ENCODE data around the gene INSIG1. TPM values are rescaled to one million over a fixed set of nuclear protein-coding genes. Genes with fewer than 3 reads are reported as not detected.

The INSIG1 gene
- polyA plus RNA-seq, 1 of the 3 experiments (the other 2 are of a cell fraction), result 6.4 TPM

- no peak for TF ChIP-seq YY1 (IDR thresholded peaks at IDR 0.05; ENCODE audit: low read depth)
Observed at GRCh38 chr7:155322530-155322929, 24.9 kb downstream of the INSIG1 start (continued).

DNA sequence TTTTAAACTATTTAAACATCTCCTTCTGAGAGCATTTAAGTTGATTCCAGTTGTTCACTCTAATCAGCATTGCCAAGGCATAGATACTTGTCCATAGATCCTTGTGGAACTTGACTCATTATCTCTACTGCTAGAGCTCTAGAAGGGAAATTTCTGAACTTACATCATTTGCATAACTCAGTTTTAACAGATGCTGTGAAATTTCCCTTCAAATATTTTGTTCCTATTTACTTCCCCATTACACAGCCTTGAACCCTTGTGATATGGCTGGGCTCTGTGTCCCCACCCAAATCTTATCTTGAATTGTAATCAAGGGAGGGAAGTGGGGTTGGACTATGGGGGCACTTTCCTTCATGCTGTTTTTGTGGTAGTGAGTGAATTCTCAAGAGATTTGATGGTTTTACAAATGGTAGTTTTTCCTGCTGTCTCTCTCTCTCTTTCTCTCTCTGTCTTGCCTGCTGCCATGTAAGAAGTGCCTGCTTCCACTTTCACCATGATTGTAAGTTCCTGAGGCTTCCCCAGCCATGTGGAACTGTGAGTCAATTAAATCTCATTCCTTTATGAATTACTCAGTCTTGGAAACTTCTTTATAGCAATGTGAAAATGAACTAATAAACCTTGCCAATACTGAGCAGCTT is 25.4 kb downstream of the INSIG1 start:
- TF ChIP-seq, protein P1, sequence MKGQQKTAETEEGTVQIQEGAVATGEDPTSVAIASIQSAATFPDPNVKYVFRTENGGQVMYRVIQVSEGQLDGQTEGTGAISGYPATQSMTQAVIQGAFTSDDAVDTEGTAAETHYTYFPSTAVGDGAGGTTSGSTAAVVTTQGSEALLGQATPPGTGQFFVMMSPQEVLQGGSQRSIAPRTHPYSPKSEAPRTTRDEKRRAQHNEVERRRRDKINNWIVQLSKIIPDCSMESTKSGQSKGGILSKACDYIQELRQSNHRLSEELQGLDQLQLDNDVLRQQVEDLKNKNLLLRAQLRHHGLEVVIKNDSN (IDR thresholded peaks at IDR 0.05; ENCODE audit: borderline replicate concordance, low read depth), result no peak
- TF ChIP-seq, protein P2, sequence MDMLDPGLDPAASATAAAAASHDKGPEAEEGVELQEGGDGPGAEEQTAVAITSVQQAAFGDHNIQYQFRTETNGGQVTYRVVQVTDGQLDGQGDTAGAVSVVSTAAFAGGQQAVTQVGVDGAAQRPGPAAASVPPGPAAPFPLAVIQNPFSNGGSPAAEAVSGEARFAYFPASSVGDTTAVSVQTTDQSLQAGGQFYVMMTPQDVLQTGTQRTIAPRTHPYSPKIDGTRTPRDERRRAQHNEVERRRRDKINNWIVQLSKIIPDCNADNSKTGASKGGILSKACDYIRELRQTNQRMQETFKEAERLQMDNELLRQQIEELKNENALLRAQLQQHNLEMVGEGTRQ (IDR thresholded peaks at IDR 0.05; ENCODE audit: borderline replicate concordance, low read depth, low read length), result no peak
- TF ChIP-seq POLR2AphosphoS5 (IDR thresholded peaks at IDR 0.05; ENCODE audit: low read depth, low read length) (no peak), ELF1 (IDR thresholded peaks at IDR 0.05) (no peak), JUND (IDR thresholded peaks at IDR 0.05) (no peak), MXI1 (IDR thresholded peaks at IDR 0.05; ENCODE audit: low read depth, low read length) (no peak)
- no peak overlapping the region for H2AFZ ChIP-seq (ENCODE audit: low read depth)
- no peaks in the 10 kb centered on the region for H3K36me3 ChIP-seq (replicated peaks in 1 of 2; ENCODE audit: control insufficient read depth in 1 of 2, insufficient read depth in 2 of 2, low read length in 1 of 2)

DNA sequence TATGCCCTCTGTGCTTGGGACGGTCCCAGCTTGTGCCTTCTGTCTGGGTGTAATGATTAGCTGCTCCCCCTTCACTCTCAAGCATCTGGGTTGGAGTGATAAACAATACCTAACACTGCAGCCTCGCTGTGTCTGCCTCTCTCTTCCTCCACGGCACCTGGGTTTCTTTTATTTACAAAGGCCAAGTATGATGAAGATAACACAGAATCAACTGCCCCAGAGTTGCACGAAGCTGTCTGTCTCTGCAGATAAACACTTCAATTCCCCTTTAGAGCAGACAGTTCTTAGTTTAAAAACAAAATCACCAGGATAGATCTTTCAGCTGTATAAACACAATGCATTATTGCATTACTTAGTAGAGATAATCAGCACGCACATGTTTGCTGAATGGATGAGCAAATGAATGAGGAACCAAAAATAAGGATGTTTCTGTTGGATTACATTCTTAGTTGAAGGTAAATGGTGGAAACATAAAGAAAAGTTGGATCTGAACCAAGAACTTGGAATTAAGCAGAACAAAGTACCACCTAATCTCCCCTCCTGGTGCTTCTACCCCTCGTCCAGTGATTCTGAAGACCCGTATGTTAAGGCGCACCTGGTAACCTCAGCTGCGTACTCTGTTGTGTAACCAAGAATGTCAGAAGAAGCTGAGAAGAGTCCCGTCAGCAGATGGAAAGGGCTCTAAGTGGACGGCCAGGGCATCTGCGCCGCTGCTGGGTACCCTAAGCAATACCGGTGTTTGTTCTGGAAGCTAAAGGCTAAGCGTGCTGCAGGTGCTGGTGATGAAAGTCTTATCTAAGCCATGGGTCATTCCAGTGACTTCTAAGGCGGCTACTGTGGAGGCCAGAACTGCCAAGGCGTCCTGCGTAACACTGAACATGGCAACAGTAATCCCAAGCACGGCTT is 26.6 kb downstream of the INSIG1 start:
- Histone ChIP-seq H3K36me3 (replicated peaks in 1 of 2; ENCODE audit: control insufficient read depth in 1 of 2, insufficient read depth in 2 of 2, low read length in 1 of 2) (no peaks in the 10 kb centered on the region), H3K27ac (ENCODE audit: low read depth in 2 of 2, low read length in 1 of 2) (no peak overlapping the region; a peak in 1 of 4 replicates), H3F3A (replicated peaks; ENCODE audit: insufficient read depth) (no peaks in the 10 kb centered on the region), H4K20me1 (ENCODE audit: insufficient read depth) (no peaks in the 10 kb centered on the region), H3K9ac (no peak overlapping the region), H3K9me2 (no peaks in the 10 kb centered on the region), H3K27me3 (ENCODE audit: insufficient read depth) (no peaks in the 10 kb centered on the region), H3K4me2 (no peak overlapping the region), H3K4me1 (ENCODE audit: control insufficient read depth in 1 of 2, insufficient read depth in 2 of 2, low read depth in 1 of 2, low read length in 1 of 2) (peaks cover 0 to 5% of the 10 kb centered on the region in 2 experiments; a peak in 1 of 4 replicates), H3K4me3 (ENCODE audit: low read depth in 2 of 2, low read length in 1 of 2) (no peak overlapping the region), H3K79me2 (ENCODE audit: insufficient read depth) (no peaks in the 10 kb centered on the region), H2AFZ (ENCODE audit: low read depth) (no peak overlapping the region), H3K9me3 (no peaks in the 10 kb centered on the region)
- WGBS (ENCODE audit: low lambda C conversion rate), result 52% methylated on average over 19 of the region's 19 CpGs
- peak; percentile 56 for DNase-seq
- ChIA-PET POLR2A (no interaction called here), CTCF (interaction anchor here (0.5 to 4.3 kb wide), 4 partner anchors 20 to 1928 kb away, joined by 3 to 43 read pairs (median 4); no protein-coding TSS in a partner anchor)
- TF ChIP-seq NRF1 (IDR thresholded peaks at IDR 0.05; ENCODE audit: low read depth, low read length) (no peak), EP300 (IDR thresholded peaks at IDR 0.05; ENCODE audit: borderline replicate concordance in 1 of 2, low read depth in 1 of 2, low read length in 1 of 2) (peak in 1 of 2 experiments; percentile 14; a peak in 1 of 4 replicates), MXI1 (IDR thresholded peaks at IDR 0.05; ENCODE audit: low read depth, low read length) (peak; percentile 34; the same call in 1 of the 2 replicates), GATA2 (CRISPR knock-in tag; IDR thresholded peaks at IDR 0.05) (peak; percentile 77), SIN3A (IDR thresholded peaks at IDR 0.05; ENCODE audit: borderline replicate concordance, low read depth, low read length) (no peak), JUND (IDR thresholded peaks at IDR 0.05) (no peak)

More for the DNA sequence above, 25.4 kb downstream of the INSIG1 start:
- Histone ChIP-seq H3K4me2 (no peak overlapping the region), H3K79me2 (ENCODE audit: insufficient read depth) (no peaks in the 10 kb centered on the region), H3K27me3 (ENCODE audit: insufficient read depth) (no peaks in the 10 kb centered on the region), H3K9me2 (no peaks in the 10 kb centered on the region), H3K4me3 (ENCODE audit: low read depth in 2 of 2, low read length in 1 of 2) (no peak overlapping the region), H4K20me1 (ENCODE audit: insufficient read depth) (no peaks in the 10 kb centered on the region), H3F3A (replicated peaks; ENCODE audit: insufficient read depth) (no peaks in the 10 kb centered on the region), H3K9me3 (no peaks in the 10 kb centered on the region), H3K4me1 (ENCODE audit: control insufficient read depth in 1 of 2, insufficient read depth in 2 of 2, low read depth in 1 of 2, low read length in 1 of 2) (peaks cover 0 to 5% of the 10 kb centered on the region in 2 experiments; a peak in 1 of 4 replicates), H3K9ac (no peak overlapping the region), H3K27ac (ENCODE audit: low read depth in 2 of 2, low read length in 1 of 2) (no peak overlapping the region)
- POLR2A ChIA-PET, result no interaction called here
- no peak for DNase-seq
- CTCF ChIA-PET, result interaction anchor here (0.9 to 4.3 kb wide), 5 partner anchors 21 to 395 kb away, joined by 3 to 43 read pairs (median 5); no protein-coding TSS in a partner anchor

Data from SK-N-SH (cell line).